Epidermal melanocyte (primary cell): Measurements from ENCODE around the gene TEX48.

ENCODE experiments used
- DNase-seq: peaks from one replicate; pipeline ENCODE4 v3.0.0; 2011; ENCODE audit warnings: low spot score; ENCODE audit not compliant: insufficient read length

TEX48 gene

DNA sequence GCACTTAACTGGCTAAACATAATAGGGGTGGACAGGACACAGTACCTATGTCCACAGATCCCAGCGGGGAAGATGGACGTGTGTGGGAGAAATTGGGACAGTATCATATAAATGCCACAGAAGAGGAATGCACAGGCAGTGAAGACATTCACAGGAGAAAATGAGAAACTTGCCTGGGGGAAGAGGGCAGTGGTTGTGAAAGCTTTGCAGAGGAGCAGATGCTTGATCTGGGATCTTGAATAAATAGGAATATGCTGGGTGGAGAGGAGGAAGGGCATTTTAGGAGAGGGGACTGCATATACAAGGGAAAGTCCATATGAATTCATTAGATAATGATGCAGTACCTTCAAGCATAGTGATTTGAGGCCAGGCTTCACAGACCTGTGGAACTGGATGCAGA, 57.3 kb downstream of the TEX48 start:
- no peak for DNase-seq

DNA sequence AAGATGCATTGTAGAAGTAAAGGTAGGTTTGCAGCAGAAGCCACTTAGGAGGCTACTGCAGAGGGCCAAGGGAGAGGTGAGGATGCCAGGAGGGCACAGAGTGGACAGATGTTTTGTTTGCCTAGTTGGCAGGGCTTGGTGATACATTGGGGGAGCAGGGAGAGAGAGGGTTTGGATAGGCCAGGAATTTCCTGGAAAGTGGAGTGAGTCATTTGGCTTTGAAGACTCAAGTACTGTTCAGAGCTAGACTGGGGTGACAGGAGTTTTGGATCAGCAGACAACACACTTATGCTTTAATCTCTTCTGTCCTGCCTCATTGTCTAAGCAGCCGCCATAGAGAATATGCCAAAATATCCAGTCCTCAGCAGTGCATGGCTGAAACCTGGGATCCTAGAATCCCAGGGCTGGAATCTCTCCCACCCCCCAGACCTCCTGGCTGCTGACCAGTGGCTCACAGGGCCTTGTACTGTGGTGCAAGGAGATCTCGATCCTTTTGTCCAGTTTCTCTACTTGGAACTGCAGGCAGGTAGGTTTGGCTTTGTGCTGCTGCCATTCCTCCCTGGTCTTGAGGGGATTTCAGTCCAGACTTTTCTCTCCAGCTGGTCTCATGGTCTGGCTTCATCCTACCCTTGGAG, 59.9 kb downstream of the TEX48 start:
- DNase-seq, result no peak

DNA sequence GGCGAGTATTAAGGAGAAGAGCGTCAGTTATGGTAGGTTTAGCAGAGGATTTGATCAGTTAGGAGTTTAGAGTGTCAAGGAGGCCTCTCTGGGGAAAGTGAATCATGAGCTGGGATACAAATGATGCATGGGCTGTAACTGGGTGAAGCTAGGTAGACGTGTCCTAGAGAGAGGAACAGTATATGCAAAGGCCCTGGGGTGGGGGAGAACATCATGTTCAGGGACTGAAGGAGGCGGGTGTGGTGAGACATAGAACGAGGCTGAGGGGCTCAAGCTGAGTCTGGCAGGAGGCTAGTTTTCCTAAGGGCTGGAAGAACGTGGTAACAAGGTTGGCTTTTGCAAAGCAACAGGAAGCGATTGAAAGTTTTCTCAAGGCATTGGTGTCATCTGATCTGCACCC, 60.4 kb downstream of the TEX48 start:
- no peak for DNase-seq

GRCh38 chr9:114619191-114619761, 62.7 kb downstream of the TEX48 start:
- DNase-seq, result no peak

- DNase-seq, result no peak
These were observed 65.1 kb downstream of the TEX48 start for GRCh38 chr9:114616684-114617520.
